GM18502 (cell line): ENCODE data around the gene INPP5D.
"Not testable (repeated sequence)": the region's sequence is repeated elsewhere in the genome, so short reads cannot be mapped to it uniquely, and the experiment has no call there.

Experiments used
- ATAC-seq: cut with Tn5 transposase; IDR thresholded peaks from one replicate; pipeline ENCODE4 v1.9.1; 2021; ENCODE audit warnings: mild to moderate bottlenecking; ENCODE audit not compliant: unreplicated experiment, poor library complexity

The INPP5D gene

GRCh38 chr2:233163486-233164103, 103.5 kb downstream of the INPP5D start:
- no peak for ATAC-seq

- no peak for ATAC-seq
These were observed 104.0 kb downstream of the INPP5D start for GRCh38 chr2:233164128-233164635.

- ATAC-seq = no peak
These were observed 104.8 kb downstream of the INPP5D start for GRCh38 chr2:233164967-233165366.

- ATAC-seq = no peak
These were observed 105.4 kb downstream of the INPP5D start for GRCh38 chr2:233165543-233165894.

- no peak for ATAC-seq
These were observed 105.9 kb downstream of the INPP5D start for GRCh38 chr2:233165895-233166661.

- no peak for ATAC-seq
These were observed 108.3 kb downstream of the INPP5D start for GRCh38 chr2:233168445-233168844.

- ATAC-seq = no peak
These were observed 108.8 kb downstream of the INPP5D start for GRCh38 chr2:233168919-233169318.

GRCh38 chr2:233171344-233171743, 111.2 kb downstream of the INPP5D start:
- no peak for ATAC-seq

- ATAC-seq = no peak
These were observed 113.0 kb downstream of the INPP5D start for GRCh38 chr2:233173115-233173514.

GRCh38 chr2:233174137-233174536, 114.0 kb downstream of the INPP5D start:
- no peak for ATAC-seq

- ATAC-seq = no peak
These were observed 119.1 kb downstream of the INPP5D start for GRCh38 chr2:233178994-233179847.

GRCh38 chr2:233179848-233180366, 119.8 kb downstream of the INPP5D start:
- ATAC-seq = no peak

GRCh38 chr2:233183869-233184418, 123.8 kb downstream of the INPP5D start:
- no peak for ATAC-seq

GRCh38 chr2:233184669-233185068, 124.5 kb downstream of the INPP5D start:
- ATAC-seq = no peak

GRCh38 chr2:233185330-233185729, 125.2 kb downstream of the INPP5D start:
- ATAC-seq = no peak

- ATAC-seq = no peak
These were observed 125.8 kb downstream of the INPP5D start for GRCh38 chr2:233185963-233186362.

GRCh38 chr2:233186851-233187250, 126.7 kb downstream of the INPP5D start:
- no peak for ATAC-seq

GRCh38 chr2:233189025-233189424, 128.9 kb downstream of the INPP5D start:
- no peak for ATAC-seq

- not testable (repeated sequence) for ATAC-seq
These were observed 130.9 kb downstream of the INPP5D start for GRCh38 chr2:233191016-233191415.

- ATAC-seq = no peak
These were observed 133.6 kb downstream of the INPP5D start for GRCh38 chr2:233193738-233194137.
